Spleen (tissue), 7 donors: ENCODE data around the gene CEP68.

ENCODE experiments used
- CTCF ChIP-seq, 11 experiments: fragments of 200-600 bp in 7 of 11; fragments of 450-650 bp in 4 of 11; sonication (generic) in 4 of 11; IDR thresholded peaks in 8 of 11; conservative IDR thresholded peaks in 3 of 11; 1 replicate in 7 of 11; 2 replicates in 4 of 11; pipeline versions ENCODE4 v1.4.0 to v1.8.0; 2016 to 2021; ENCODE audit warnings: antibody characterized with exemption in 11 of 11, inconsistent platforms in 4 of 11, mild to moderate bottlenecking in 1 of 11
- POLR2AphosphoS5 ChIP-seq, 3 donors: sonication (generic); formaldehyde crosslinking; IDR thresholded peaks; one replicate each; pipeline ENCODE4 v1.5.1; 2017; ENCODE audit warnings: antibody characterized with exemption in 3 of 3
- donor health status: DM: no; HTN: no; CAD: no; lungs with moderate emphysema.
- donor health status: DM: no; HTN: no; CAD: no.
- donor health status: DM: no; HTN: no; CAD: no.

- TF ChIP-seq CTCF (IDR thresholded peaks at IDR 0.05 in 8 of 11, conservative IDR thresholded peaks at IDR 0.05 in 3 of 11), result no peak
- TF ChIP-seq POLR2AphosphoS5 (IDR thresholded peaks at IDR 0.05), result peak in 2 of 3 donors; percentile 40
Observed at GRCh38 chr2:65075605-65076344, 19.6 kb downstream of the CEP68 start.
